Epithelial cell of prostate (primary cell): ENCODE measurements around the gene ACTR3C.
"Not testable (repeated sequence)": the region's sequence is repeated elsewhere in the genome, so short reads cannot be mapped to it uniquely, and the experiment has no call there.

Experiments used
- DNase-seq: peaks from one replicate; pipeline ENCODE4 v3.0.0-alpha.2; 2011; ENCODE audit warnings: low read depth, low spot score
- H3K27ac ChIP-seq: fragments of 450-650 bp; 2 replicates; pipeline ENCODE4 v1.5.1; 2017; ENCODE audit warnings: mild to moderate bottlenecking

ACTR3C gene

GRCh38 chr7:150220673-150221181 is 102.6 kb downstream of the ACTR3C start:
- H3K27ac ChIP-seq, DNase-seq: not testable (repeated sequence)

DNA sequence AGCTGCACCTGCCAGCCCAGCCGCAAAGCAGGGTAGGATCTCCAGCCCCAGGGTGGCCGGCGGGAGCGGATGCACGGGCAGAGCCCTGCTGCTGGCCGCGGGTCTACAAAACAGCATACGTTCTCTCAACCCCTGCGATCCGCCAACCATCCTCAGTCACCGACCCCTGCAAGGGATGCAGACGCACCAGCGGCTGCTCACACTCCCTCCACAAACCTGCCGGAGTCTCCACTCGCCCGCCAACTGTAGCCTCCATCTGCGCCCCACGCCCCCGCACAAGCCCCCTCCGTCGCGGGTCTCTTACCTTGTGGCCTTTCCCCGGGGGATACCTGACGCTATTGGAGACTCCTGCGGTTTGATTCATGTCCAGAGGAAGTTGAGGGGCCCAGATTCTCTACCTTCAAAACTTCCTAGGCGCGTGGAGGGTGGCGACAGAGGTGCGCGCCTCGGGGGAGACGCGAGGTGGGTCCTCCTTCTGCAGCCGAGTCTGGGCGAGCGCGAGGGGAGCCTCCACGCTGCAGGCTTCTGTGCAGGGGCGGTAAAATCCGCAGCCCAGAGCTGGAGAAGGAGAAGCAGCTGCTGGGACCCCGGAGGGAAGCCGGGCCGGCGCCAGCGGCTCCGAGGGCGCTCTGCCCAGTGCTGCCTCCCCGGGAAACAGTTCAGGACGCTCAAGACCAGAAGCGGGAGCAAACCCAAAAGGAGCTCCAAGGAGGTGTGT is 103.2 kb downstream of the ACTR3C start:
- DNase-seq, H3K27ac ChIP-seq: not testable (repeated sequence)

GRCh38 chr7:150206848-150207247 is 116.5 kb downstream of the ACTR3C start:
- not testable (repeated sequence) for DNase-seq, H3K27ac ChIP-seq

GRCh38 chr7:150205866-150206265 is 117.5 kb downstream of the ACTR3C start:
- not testable (repeated sequence) for H3K27ac ChIP-seq, DNase-seq

GRCh38 chr7:150204577-150204976 is 118.8 kb downstream of the ACTR3C start:
- DNase-seq = not testable (repeated sequence)

GRCh38 chr7:150202894-150203293 is 120.5 kb downstream of the ACTR3C start:
- not testable (repeated sequence) for H3K27ac ChIP-seq, DNase-seq

More at GRCh38 chr7:150204577-150204976, 118.8 kb downstream of the ACTR3C start:
- H3K27ac ChIP-seq = not testable (repeated sequence)
